Body of pancreas (tissue), 4 donors: ENCODE data around the gene SLC16A11. TPM values are rescaled to one million over a fixed set of nuclear protein-coding genes. Genes with fewer than 3 reads are reported as not detected.
"Not testable (repeated sequence)": the region's sequence is repeated elsewhere in the genome, so short reads cannot be mapped to it uniquely, and the experiment has no call there.

Source experiments
- ATAC-seq: fragments of 150-250 bp; one replicate; pipeline ENCODE4 v1.9.1; 2016
- DNase-seq, 4 donors: peaks; one replicate each; pipeline ENCODE4 v3.0.0-alpha.2; 2019
- H3K27ac ChIP-seq, 4 donors: fragments of 200-600 bp; sonication (generic); 1 replicate in 3 of 4; 2 replicates in 1 of 4; pipeline versions ENCODE4 v1.5.1 to v1.6.1; 2016 to 2019; ENCODE audit warnings: mild to moderate bottlenecking in 1 of 4, mixed read lengths in 1 of 4, moderate library complexity in 1 of 4
- H3K27me3 ChIP-seq, 2 donors: fragments of 200-600 bp; sonication (generic); one replicate each; pipeline ENCODE4 v1.6.0; 2016; ENCODE audit warnings: mild to moderate bottlenecking in 1 of 2
- H3K36me3 ChIP-seq, 2 donors: fragments of 200-600 bp; sonication (generic); replicated peaks in 1 of 2; 2 replicates each; pipeline ENCODE4 v1.5.1; 2016; ENCODE audit warnings: low read depth in 2 of 2; ENCODE audit not compliant: insufficient read depth in 1 of 2
- H3K4me1 ChIP-seq: fragments of 200-600 bp; sonication (generic); one replicate; pipeline ENCODE4 v1.6.0; 2016
- H3K4me3 ChIP-seq, 2 donors: fragments of 200-600 bp; sonication (generic); 1 replicate in 1 of 2; 2 replicates in 1 of 2; pipeline ENCODE4 v1.5.1; 2016 to 2019
- H3K9me3 ChIP-seq, 3 donors: fragments of 200-600 bp; sonication (generic); 1 replicate in 2 of 3; 2 replicates in 1 of 3; pipeline ENCODE4 v1.5.1; 2016
- POLR2A ChIP-seq, 3 donors: fragments of 450-650 bp; IDR thresholded peaks; one replicate each; pipeline ENCODE4 v1.6.1; 2016; ENCODE audit warnings: antibody characterized with exemption in 3 of 3, mild to moderate bottlenecking in 2 of 3
- WGBS, 2 donors: methylation state at CpG; one replicate each; pipeline ENCODE4 v1.1.5; 2017; 5-methylcytosine and 5-hydroxymethylcytosine counted together
- intact Hi-C: fragments of 100-400 bp; cut with DNase I; formaldehyde crosslinking; loops from one replicate; pipeline ENCODE4 v1.15.1; 2023
- total RNA-seq, 2 donors: library from RNA; depleted of rRNA; stranded (reverse); fragments of >200 nt; gene quantifications; one replicate each; pipeline ENCODE4 v1.1.0, GENCODE V29; 2016
- TF ChIP-seq, protein P1 (sequence below), 7 experiments: fragments of 450-650 bp in 4 of 7; fragments of 200-600 bp in 3 of 7; sonication (generic) in 3 of 7; IDR thresholded peaks; one replicate each; pipeline ENCODE4 v1.5.1; 2016 to 2019; ENCODE audit warnings: antibody characterized with exemption in 7 of 7

SLC16A11 gene
- total RNA-seq, 2 donors from 2014 or later: 4.2 to 10.9 TPM

DNA sequence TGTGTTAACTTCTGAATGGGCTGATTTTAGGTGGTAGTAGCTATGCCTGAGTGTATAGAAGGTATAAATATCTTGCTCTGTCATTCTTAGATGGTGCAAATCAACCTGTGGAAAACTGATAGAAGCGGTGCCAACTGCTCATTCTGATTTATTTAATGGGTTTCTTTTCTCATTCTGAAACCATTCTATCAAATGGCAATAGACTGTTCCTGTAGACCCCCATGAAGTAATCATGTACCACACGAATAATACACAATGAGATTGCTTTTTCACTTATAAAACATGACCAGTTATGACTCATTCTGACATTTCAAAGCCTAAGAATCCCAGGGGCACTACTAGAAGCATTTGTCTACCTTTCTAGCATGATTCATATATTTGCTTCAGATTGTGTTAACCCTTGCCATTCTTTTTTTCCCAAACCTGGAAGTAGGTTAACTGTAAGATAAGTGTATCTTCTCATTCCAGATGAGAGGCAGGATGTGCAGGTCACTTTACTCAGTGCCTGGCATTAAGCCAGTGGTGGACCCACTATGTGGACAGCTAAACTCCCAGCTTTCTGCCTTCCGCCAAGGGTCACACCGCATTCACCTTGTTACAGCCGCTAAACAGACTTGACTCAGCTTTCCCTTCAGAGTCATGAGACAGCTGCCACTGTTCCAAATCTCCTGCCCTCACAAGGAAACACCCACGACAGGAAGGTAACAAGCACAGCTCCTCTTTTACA, 16.4 kb upstream of the SLC16A11 start:
- intact Hi-C loops: loop anchor here (10.0 kb wide), 1 partner anchor 224 kb away; the partner anchor contains the start of gene SLC2A4
- DNase-seq: no peak
- ATAC-seq: no peak

DNA sequence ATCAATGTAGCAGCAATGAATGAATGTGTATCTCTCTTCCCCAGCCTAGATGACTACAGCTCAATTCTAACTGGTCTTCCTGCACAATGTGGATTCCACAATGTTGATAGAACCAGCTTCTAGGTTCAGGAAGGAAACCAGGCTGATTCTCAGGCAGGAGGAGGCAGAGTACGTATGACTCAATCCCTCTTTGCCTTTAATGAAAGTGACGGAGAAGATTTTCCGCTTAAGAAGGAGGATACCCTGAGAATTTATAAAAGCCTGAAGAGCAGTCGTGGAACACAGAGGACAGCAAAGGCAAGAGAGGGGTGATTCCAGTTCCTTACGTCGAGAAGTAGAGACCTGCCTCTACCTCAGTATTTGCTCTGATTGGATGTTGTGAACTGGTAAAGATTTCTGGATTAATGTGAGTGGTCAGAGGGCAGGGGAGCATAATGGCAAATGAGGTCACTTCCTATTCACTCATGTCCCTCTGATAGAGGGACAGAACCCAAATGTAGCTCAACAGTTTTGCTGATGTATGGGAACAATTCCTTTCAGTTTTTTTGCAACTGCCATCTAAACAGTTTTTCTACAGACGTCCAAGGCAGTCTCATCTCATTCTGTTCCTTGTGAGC, 15.0 kb upstream of the SLC16A11 start:
- Histone ChIP-seq H3K9me3 (no peaks in the 10 kb centered on the region), H3K4me1 (no peaks in the 10 kb centered on the region), H3K27ac (no peak overlapping the region), H3K27me3 (no peaks in the 10 kb centered on the region), H3K36me3 (no peaks in the 10 kb centered on the region), H3K4me3 (no peak overlapping the region)
- 54 to 62% methylated on average over 7 of the region's 7 CpGs for WGBS, 2 donors
- no peak for ATAC-seq
- intact Hi-C loops: no loop called here
- TF ChIP-seq, protein P1, sequence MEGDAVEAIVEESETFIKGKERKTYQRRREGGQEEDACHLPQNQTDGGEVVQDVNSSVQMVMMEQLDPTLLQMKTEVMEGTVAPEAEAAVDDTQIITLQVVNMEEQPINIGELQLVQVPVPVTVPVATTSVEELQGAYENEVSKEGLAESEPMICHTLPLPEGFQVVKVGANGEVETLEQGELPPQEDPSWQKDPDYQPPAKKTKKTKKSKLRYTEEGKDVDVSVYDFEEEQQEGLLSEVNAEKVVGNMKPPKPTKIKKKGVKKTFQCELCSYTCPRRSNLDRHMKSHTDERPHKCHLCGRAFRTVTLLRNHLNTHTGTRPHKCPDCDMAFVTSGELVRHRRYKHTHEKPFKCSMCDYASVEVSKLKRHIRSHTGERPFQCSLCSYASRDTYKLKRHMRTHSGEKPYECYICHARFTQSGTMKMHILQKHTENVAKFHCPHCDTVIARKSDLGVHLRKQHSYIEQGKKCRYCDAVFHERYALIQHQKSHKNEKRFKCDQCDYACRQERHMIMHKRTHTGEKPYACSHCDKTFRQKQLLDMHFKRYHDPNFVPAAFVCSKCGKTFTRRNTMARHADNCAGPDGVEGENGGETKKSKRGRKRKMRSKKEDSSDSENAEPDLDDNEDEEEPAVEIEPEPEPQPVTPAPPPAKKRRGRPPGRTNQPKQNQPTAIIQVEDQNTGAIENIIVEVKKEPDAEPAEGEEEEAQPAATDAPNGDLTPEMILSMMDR (IDR thresholded peaks at IDR 0.05): no peak
- TF ChIP-seq POLR2A (IDR thresholded peaks at IDR 0.05): no peak
- no peak for DNase-seq

More for the DNA sequence above, 16.4 kb upstream of the SLC16A11 start:
- Histone ChIP-seq H3K27ac (no peak overlapping the region), H3K27me3 (no peaks in the 10 kb centered on the region), H3K9me3 (no peaks in the 10 kb centered on the region), H3K36me3 (no peaks in the 10 kb centered on the region), H3K4me1 (no peaks in the 10 kb centered on the region), H3K4me3 (no peak overlapping the region)
- 42 to 43% methylated on average over 6 of the region's 6 CpGs for WGBS, 2 donors
- TF ChIP-seq, protein P1 (IDR thresholded peaks at IDR 0.05): no peak
- TF ChIP-seq POLR2A (IDR thresholded peaks at IDR 0.05): no peak

DNA sequence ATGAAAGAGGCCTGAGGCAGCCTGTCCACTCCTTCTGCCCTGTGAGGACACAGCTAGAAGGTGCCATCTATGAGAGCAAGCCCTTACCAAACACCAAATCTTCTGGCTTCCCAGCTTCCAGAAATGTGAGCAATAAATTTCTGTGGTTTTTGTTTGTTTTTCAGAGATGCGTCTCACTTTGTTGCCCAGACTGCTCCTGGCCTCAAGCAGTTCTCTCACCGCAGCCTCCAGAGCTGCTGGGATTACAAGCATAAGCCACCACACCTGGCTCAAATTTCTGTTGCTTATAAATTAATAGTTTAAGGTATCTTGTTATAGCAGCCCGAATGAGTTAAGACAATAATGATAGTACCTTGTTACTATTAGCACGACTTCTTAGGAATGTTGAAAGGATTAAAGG, 12.5 kb upstream of the SLC16A11 start:
- no peak overlapping the region for H3K27ac ChIP-seq
- H3K27me3 ChIP-seq: no peaks in the 10 kb centered on the region
- TF ChIP-seq, protein P1 (IDR thresholded peaks at IDR 0.05): no peak
- no peak for TF ChIP-seq POLR2A (IDR thresholded peaks at IDR 0.05)
- 84 to 85% methylated on average over 4 of the region's 4 CpGs for WGBS, 2 donors
- intact Hi-C loops: no loop called here
- no peak for ATAC-seq
- no peaks in the 10 kb centered on the region for H3K4me1 ChIP-seq
- H3K36me3 ChIP-seq: no peaks in the 10 kb centered on the region
- DNase-seq: no peak
- no peak overlapping the region for H3K4me3 ChIP-seq
- no peaks in the 10 kb centered on the region for H3K9me3 ChIP-seq

DNA sequence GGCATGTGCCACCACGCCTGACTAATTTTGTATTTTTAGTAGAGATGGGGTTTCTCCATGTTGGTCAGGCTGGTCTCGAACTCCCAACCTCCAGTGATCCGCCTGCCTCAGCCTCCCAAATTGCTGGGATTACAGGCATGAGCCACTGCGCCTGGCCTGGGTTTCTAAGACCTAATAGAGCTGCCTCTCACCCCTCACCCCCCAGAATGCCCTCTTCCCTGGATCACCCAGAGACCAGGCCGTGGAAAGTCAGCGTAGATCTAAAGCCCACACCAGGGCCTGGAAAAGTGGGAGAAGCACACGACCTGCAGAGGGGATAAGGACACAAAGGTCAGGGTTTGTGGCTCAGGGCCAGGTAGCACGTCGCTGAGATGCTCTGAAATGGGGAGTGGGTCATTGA, 6.7 kb upstream of the SLC16A11 start:
- H3K4me3 ChIP-seq, ATAC-seq, H3K36me3 ChIP-seq, H3K9me3 ChIP-seq, DNase-seq, H3K27ac ChIP-seq, H3K27me3 ChIP-seq: not testable (repeated sequence)
- intact Hi-C loops: loop anchor here (5.0 kb wide), 1 partner anchor 87 kb away; no protein-coding TSS in a partner anchor
- peaks cover 18% of the 10 kb centered on the region for H3K4me1 ChIP-seq
- 70 to 78% methylated on average over 6 to 9 of the region's 9 CpGs for WGBS, 2 donors

DNA sequence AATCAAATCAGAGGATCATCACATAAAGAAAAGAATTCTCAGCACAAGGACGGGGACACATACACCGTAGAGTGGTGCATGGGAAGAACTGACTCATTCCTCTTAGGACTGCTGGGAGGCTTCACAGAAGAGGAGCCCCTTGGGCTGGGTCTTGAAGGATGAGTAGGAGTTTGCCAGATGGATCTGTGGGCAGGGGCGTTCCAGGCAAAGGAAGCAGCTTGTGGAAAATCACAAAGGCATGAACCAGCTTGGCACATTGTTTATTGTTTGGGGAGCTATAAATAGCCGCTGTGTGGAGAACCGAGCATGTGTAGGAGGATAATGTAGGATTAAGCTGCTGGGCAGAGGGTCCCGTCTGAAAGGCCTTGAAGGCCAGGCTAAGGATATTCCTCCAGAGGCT, 5.1 kb upstream of the SLC16A11 start:
- no peaks in the 10 kb centered on the region for H3K9me3 ChIP-seq
- WGBS, 2 donors: 56% methylated on average over 6 of the region's 6 CpGs
- DNase-seq (no peak), ATAC-seq (no peak)
- H3K4me3 ChIP-seq: no peak overlapping the region
- no peaks in the 10 kb centered on the region for H3K27me3 ChIP-seq
- no peak overlapping the region for H3K27ac ChIP-seq
- TF ChIP-seq POLR2A (IDR thresholded peaks at IDR 0.05): no peak
- TF ChIP-seq, protein P1 (IDR thresholded peaks at IDR 0.05): no peak
- H3K4me1 ChIP-seq: peaks cover 23% of the 10 kb centered on the region
- intact Hi-C loops: no loop called here
- no peaks in the 10 kb centered on the region for H3K36me3 ChIP-seq
